ENCODE results near the gene NOTCH3. TPM values are rescaled to one million over a fixed set of nuclear protein-coding genes. Genes with fewer than 3 reads are reported as not detected.

NOTCH3 gene
- total and polyA plus RNA-seq, 4 donors = 0.49 to 3.7 (median 2.9) TPM

GRCh38 chr19:15241259-15241910 lies 40.6 kb upstream of the NOTCH3 start (continued):
- TF ChIP-seq, protein P1, sequence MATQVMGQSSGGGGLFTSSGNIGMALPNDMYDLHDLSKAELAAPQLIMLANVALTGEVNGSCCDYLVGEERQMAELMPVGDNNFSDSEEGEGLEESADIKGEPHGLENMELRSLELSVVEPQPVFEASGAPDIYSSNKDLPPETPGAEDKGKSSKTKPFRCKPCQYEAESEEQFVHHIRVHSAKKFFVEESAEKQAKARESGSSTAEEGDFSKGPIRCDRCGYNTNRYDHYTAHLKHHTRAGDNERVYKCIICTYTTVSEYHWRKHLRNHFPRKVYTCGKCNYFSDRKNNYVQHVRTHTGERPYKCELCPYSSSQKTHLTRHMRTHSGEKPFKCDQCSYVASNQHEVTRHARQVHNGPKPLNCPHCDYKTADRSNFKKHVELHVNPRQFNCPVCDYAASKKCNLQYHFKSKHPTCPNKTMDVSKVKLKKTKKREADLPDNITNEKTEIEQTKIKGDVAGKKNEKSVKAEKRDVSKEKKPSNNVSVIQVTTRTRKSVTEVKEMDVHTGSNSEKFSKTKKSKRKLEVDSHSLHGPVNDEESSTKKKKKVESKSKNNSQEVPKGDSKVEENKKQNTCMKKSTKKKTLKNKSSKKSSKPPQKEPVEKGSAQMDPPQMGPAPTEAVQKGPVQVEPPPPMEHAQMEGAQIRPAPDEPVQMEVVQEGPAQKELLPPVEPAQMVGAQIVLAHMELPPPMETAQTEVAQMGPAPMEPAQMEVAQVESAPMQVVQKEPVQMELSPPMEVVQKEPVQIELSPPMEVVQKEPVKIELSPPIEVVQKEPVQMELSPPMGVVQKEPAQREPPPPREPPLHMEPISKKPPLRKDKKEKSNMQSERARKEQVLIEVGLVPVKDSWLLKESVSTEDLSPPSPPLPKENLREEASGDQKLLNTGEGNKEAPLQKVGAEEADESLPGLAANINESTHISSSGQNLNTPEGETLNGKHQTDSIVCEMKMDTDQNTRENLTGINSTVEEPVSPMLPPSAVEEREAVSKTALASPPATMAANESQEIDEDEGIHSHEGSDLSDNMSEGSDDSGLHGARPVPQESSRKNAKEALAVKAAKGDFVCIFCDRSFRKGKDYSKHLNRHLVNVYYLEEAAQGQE (IDR thresholded peaks at IDR 0.05) = no peak

- no peaks in the 10 kb centered on the region for H3K9me3 ChIP-seq (ENCODE audit: control insufficient read depth in 4 of 4, low read length in 3 of 4)
- no peaks in the 10 kb centered on the region for H3K27me3 ChIP-seq (ENCODE audit: control insufficient read depth in 4 of 4, insufficient read depth in 4 of 4, low read length in 3 of 4)
- H3K9ac ChIP-seq (ENCODE audit: low read depth in 1 of 2, low read length in 2 of 2) = no peak overlapping the region
- TF ChIP-seq EGR1 (IDR thresholded peaks at IDR 0.05; ENCODE audit: low read depth in 2 of 2) (no peak), JUND (IDR thresholded peaks at IDR 0.05) (no peak), HNF4A (conservative IDR thresholded peaks at IDR 0.05) (no peak), ATF3 (IDR thresholded peaks at IDR 0.05) (no peak), RXRA (IDR thresholded peaks at IDR 0.05) (no peak), NR2F2 (IDR thresholded peaks at IDR 0.05) (no peak), CTCF (IDR thresholded peaks at IDR 0.05; ENCODE audit: low read depth, low read length, missing input control) (no peak), MAX (IDR thresholded peaks at IDR 0.05) (no peak), GABPA (IDR thresholded peaks at IDR 0.05 in 1 of 2, conservative IDR thresholded peaks at IDR 0.05 in 1 of 2) (no peak), YY1 (IDR thresholded peaks at IDR 0.05) (no peak), SP1 (IDR thresholded peaks at IDR 0.05) (no peak), RAD21 (IDR thresholded peaks at IDR 0.05) (no peak), TAF1 (conservative IDR thresholded peaks at IDR 0.05) (no peak), HNF4G (IDR thresholded peaks at IDR 0.05) (no peak), FOXA1 (IDR thresholded peaks at IDR 0.05) (no peak), FOXA2 (IDR thresholded peaks at IDR 0.05) (no peak), ZBTB33 (IDR thresholded peaks at IDR 0.05) (no peak)
- TF ChIP-seq, protein P1 (IDR thresholded peaks at IDR 0.05) = no peak
- H3K4me1 ChIP-seq (ENCODE audit: control insufficient read depth in 4 of 4, insufficient read depth in 4 of 4, low read length in 3 of 4) = no peaks in the 10 kb centered on the region
- 97% methylated on average over 9 of the region's 9 CpGs for WGBS
- no peak for DNase-seq (ENCODE audit: low spot score)
- H3K36me3 ChIP-seq (ENCODE audit: control insufficient read depth in 4 of 4, insufficient read depth in 3 of 4, low read depth in 1 of 4, low read length in 3 of 4) = peaks cover 18 to 83% (median 39%) of the 10 kb centered on the region in 4 donors
- no peak overlapping the region for H3K27ac ChIP-seq (ENCODE audit: low read depth in 1 of 2, low read length in 2 of 2)
- no peak overlapping the region for H3K4me3 ChIP-seq (ENCODE audit: low read depth in 1 of 3, low read length in 3 of 3)
Observed at GRCh38 chr19:15240515-15240914, 39.7 kb upstream of the NOTCH3 start.

Data from liver (tissue), 9 donors.